ENCODE measurements around the gene RAB20.
A peak's percentile ranks its signal among the peaks of the same experiment; 100 is the strongest.
"Not testable (repeated sequence)": the region's sequence is repeated elsewhere in the genome, so short reads cannot be mapped to it uniquely, and the experiment has no call there.

Gene RAB20

GRCh38 chr13:110509971-110510786, 51.3 kb downstream of the RAB20 start:
- peak; percentile 10 for ATAC-seq
- DNase-seq = no peak

DNA sequence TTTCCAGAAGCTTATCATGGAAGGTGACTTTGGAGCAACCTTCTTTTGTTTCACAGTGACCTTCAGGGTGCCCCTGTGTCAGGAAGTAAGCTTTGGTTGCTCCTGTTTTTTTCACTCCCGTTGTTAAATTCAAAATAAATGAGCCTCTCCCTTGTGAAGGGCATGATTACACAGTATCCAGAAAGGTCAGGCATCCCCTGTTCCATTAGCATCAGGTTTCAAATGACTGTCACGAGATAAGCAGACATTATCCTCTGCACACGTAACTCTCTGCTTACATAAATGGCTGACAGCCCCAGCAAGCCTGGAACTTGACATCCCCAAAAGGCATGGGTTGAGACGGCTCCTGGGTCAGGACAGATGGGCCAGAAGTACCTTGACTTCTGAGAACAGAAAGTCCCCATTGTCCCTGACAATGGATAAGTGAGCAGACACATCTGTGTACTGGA, 52.0 kb downstream of the RAB20 start:
- ATAC-seq (no peak), DNase-seq (no peak)

DNA sequence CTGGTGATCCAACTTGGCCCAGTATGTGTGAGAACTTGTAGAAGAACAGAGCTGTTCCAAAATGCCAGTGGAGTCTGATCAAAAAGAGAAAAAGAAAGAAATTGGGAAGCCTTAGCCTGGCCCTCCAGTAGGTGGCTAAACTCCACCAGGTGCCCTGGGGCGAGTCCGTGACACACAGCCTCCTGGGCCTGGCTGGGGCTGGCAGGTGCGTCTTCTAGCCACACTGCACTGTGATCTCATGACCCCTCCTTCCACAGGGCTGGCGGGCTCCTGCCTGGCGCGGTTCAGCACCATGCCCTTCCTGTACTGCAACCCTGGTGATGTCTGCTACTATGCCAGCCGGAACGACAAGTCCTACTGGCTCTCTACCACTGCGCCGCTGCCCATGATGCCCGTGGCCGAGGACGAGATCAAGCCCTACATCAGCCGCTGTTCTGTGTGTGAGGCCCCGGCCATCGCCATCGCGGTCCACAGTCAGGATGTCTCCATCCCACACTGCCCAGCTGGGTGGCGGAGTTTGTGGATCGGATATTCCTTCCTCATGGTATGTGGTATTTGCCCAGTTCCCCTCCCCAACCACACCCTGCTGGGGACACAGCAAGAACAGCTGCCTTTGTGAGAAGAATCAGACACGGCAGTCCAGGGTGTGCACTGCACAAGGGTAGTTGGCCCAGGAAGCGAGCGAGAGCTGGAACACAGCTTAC, 53.7 kb downstream of the RAB20 start:
- ATAC-seq (no peak), DNase-seq (no peak)

GRCh38 chr13:110506859-110507566, 54.5 kb downstream of the RAB20 start:
- ATAC-seq = no peak
- no peak for DNase-seq

DNA sequence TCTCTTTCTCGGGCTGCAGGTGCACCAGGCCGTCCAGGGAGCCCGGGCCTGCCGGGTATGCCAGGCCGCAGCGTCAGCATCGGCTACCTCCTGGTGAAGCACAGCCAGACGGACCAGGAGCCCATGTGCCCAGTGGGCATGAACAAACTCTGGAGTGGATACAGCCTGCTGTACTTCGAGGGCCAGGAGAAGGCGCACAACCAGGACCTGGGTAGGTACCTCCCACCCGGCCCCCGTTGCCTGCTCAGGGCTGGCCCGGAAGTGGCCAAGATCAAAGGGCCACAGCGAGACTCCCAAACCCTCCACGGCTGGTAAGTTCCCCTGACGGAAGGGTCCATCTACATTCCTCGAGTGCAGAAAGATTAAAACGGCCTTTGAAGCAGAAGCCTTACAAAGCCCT, 55.1 kb downstream of the RAB20 start:
- no peak for ATAC-seq
- DNase-seq = no peak

DNA sequence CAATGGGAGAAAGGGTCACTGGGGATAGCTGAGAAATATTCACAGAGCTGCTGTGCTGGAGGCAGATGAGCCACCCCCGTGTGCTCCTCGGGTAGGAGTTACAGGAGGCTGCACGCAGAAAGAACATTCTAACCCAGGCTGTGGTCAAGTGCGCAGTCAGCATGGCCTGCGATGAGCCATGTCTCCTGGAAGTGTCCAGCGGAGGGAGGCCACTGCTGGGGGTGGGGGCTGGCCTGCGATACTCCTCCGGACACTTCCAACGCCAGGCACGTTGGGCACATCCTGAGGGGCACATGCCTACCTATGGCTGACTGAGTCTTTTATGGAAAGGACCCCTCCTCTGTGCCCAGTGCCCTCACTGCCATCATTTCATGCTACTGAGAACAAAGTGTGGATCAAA, 55.9 kb downstream of the RAB20 start:
- no peak for DNase-seq
- no peak for ATAC-seq

GRCh38 chr13:110503979-110504499, 57.5 kb downstream of the RAB20 start:
- ATAC-seq = no peak

GRCh38 chr13:110503037-110503901, 58.3 kb downstream of the RAB20 start:
- ATAC-seq = no peak
- DNase-seq = no peak

More at GRCh38 chr13:110503979-110504499, 57.5 kb downstream of the RAB20 start:
- DNase-seq = no peak

- DNase-seq = no peak
- no peak for ATAC-seq
Observed at GRCh38 chr13:110501188-110501587, 60.3 kb downstream of the RAB20 start.

GRCh38 chr13:110500341-110500740, 61.2 kb downstream of the RAB20 start:
- DNase-seq (no peak), ATAC-seq (no peak)

DNA sequence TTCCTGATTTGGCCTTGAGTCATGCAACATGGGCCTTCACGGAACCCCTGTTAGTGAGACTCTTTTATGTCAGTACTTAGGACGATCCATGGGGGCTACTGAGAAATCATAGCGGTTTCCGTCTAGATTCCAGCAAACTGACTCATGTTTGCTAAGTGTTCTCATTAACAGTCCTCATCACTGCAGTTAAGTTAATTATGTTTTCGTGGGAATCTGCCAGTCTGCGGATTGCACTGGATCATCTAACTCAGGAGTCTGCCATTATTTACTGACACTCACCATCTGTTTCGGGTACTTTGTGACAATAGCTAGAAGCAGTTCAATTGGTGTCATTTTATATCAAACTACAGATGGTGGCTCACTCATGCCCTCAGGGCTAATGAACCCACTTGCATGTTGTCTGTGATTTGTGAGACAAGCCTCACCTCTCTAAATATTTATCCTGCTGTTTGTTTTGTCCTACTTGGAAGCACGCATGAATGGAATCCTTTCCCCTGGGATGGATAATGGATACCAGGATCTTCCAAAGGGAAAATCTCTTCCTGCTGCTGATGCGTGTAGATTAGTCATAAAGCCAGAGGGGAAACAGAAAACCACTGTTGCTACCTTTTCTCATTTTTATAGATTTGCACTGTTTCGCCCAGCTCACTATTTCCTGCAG, 61.8 kb downstream of the RAB20 start:
- DNase-seq = no peak
- no peak for ATAC-seq

DNA sequence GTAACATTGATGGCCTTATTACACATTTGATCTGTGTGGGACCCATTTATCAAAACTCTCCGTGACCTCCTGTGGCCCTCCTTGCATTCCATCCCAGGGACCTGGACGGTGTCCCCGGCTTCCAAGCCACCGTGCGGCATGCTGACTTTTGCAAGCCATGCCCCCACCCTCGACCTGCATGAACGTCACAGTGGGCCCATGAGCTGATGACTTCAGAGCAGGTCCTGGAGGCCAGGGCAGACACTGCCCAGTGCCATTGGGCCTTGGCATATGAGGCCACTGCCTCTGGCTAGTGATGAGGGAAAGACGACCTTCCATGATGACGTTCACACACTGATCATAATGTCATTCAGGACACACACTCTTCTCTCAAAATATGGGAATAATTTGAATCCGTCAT, 62.8 kb downstream of the RAB20 start:
- no peak for ATAC-seq
- no peak for DNase-seq

- DNase-seq = no peak
- ATAC-seq = no peak
Observed at GRCh38 chr13:110498327-110498726, 63.2 kb downstream of the RAB20 start.

DNA sequence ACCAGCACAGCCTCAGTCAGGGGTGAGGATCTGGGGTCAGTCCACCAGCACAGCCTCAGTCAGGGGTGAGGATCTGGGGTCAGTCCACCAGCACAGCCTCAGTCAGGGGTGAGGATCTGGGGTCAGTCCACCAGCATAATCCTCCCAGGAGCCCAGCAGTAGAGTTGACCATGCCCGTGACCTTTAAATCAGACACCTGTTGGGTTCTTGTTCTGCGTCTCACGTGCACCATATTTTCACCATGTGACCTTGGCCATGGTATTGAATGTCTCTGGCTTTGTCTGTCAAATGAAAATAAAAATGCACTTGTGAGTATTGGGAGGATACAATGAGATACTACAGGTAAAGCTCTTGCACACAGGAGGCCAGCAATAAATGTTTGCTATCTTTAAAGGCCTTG, 63.6 kb downstream of the RAB20 start:
- not testable (repeated sequence) for DNase-seq, ATAC-seq

DNA sequence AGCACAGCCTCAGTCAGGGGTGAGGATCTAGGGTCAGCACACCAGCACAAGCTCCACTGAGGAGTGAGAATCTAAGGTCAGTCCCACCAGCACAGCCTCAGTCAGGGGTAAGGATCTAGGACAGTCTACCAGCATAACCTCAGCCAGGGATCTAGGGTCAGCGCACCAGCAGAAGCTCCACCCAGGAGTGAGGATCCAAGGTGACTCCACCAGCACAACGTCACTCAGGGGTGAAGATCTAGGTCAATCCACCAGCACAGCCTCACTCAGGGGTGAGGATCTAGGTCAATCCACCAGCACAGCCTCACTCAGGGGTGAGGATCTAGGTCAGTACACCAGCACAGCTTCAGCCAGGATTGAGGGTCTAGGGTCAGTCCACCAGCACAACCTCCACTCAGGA, 64.5 kb downstream of the RAB20 start:
- DNase-seq (no peak), ATAC-seq (no peak)

DNA sequence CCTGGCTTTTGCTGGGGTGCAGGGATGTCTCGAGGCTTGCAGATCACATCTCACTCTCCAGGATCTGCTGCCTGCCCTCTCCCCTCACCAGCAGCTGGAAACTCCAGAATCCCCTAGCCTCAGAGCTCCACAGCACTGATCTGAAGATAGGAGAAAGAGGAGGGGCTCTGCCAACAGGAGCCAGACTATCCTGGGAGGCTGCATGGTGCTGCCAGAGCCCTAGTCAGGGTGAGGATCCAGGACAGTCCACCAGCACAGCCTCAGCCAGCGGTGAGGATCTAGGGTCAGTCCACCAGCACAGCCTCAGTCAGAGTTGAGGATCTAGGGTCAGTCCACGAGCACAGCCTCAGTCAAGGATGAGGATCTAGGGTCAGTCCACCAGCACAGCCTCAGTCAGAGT, 65.2 kb downstream of the RAB20 start:
- no peak for ATAC-seq
- no peak for DNase-seq

DNA sequence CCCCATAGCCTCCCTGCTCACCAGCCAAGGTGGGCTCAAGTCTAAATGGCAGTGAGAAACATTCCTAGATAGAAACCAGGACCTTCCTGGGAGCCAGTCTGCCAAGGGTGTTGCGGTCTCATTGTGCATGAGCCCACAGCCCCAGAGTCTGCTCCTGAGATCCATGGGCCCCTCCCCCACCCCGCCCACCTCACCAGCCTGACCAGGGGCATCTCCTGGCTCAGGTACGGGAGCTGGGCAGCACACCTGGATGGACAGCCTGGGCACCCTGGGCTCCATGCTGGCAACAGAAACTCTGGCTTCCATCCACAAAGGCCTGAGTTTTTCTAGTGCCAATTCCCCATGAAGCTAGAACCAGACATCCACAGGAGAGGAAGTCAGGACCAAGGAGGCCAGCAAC, 65.6 kb downstream of the RAB20 start:
- ATAC-seq (no peak), DNase-seq (no peak)

GRCh38 chr13:110495376-110495775, 66.1 kb downstream of the RAB20 start:
- no peak for DNase-seq
- ATAC-seq = no peak

DNA sequence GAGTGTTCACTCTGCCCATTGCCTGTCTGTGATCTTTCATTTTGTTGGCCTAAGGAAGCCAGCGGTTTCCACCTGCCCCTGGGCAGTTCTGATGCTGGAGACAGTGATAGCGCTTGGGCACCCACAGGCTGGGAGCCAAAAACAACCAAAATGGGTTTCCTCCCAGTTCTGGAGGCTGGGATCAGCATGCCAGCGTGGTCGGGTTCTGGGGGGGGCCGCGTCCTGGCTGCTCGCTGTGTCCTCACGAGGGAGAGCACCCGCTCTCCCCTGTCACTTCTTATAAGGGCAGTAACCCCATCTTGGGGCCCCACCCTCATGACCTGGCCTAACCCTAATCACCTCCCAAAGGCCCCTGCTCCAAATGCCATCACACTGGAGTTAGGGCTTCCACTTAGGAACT, 67.9 kb downstream of the RAB20 start:
- DNase-seq (no peak), ATAC-seq (no peak)

DNA sequence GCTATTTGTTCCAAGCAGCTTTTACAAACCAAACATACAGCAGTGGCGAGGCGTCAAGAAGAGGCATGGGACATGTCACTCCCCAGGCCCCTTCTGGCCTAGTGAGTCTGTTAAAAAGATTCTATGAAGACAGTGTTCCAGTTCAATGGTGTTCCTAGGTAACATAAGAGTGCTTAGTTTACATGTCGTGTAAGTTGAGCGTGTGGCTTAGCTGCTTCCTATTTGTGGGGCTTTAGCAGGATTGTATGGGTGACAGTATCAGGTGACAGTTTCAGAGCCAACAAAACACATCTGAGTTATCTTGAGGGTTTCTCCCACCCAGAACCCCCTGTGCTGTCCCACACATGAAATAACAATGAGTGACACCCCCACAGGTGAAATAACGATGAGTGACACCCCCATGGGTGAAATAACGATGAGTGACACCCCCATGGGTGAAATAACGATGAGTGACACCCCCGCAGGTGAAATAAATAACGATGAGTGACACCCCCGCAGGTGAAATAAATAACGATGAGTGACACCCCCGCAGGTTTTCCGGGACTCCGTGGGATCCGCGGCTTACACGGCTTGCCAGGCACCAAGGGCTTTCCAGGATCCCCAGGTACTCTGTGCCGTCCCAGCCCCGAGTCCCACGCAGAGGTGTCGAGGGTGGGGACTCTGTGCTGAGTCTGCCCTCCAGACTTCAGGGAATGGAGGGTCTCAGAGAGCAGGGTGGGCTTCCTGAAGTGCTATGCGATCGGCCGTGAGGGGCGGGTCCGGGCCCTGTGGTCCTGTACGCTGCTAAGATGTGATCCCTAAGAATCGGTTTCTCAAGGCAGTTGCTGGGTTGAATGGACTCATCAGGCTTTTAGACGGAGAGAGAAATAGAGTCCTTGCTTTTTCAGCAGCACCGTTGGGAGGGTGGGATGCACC, 68.6 kb downstream of the RAB20 start:
- ATAC-seq = no peak
- DNase-seq = no peak

Measured in stimulated activated naive CD8-positive, alpha-beta T cell treated with anti-CD3 and anti-CD28 coated beads, Interleukin-15, Interleukin-2, amounts not matched to agents 100 U/mL and 50 U/mL, for 24 hours (primary cell).